ENCODE measurements around the gene FUT4. TPM values are rescaled to one million over a fixed set of nuclear protein-coding genes. Genes with fewer than 3 reads are reported as not detected.
A peak's percentile ranks its signal among the peaks of the same experiment; 100 is the strongest.

Gene FUT4
- total RNA-seq, 4 donors from 2014 or later: 14.9 to 39.0 (median 22.4) TPM

- no peak for DNase-seq
- Histone ChIP-seq H3K4me3 (no peak overlapping the region), H3K4me1 (peaks cover 0 to 12% (median 4%) of the 10 kb centered on the region in 4 donors), H3K27me3 (no peaks in the 10 kb centered on the region), H3K36me3 (no peaks in the 10 kb centered on the region), H3K27ac (no peak overlapping the region), H3K9me3 (no peaks in the 10 kb centered on the region)
- intact Hi-C loops (cut with DNase I; ENCODE audit: low total_unique reads): loop anchor here (5.0 kb wide), 1 partner anchor 44 kb away; no protein-coding TSS in a partner anchor
- 55 to 72% methylated on average over 3 to 4 of the region's 4 CpGs for WGBS, 2 donors (ENCODE audit: low coverage in 1 of 2)
- no peak for TF ChIP-seq POLR2A (IDR thresholded peaks at IDR 0.05)
- TF ChIP-seq CTCF (IDR thresholded peaks at IDR 0.05): no peak
- no peak for TF ChIP-seq EP300 (IDR thresholded peaks at IDR 0.05; ENCODE audit: low read depth)
- TF ChIP-seq POLR2AphosphoS5 (IDR thresholded peaks at IDR 0.05): no peak
- in situ Hi-C loops (cut with MboI; ENCODE audit: low pct_ligation_motif_present in 1 of 4, low pct_unique_long_range_greater_than_20kb in 1 of 4, low sequenced_read_pairs in 3 of 4): loop anchor here in 1 of 4 donors (25.0 kb wide), 1 partner anchor 631 kb away; no protein-coding TSS in a partner anchor
Measured at GRCh38 chr11:94518300-94518699, 25.4 kb upstream of the FUT4 start.

- in situ Hi-C loops (cut with MboI; ENCODE audit: low pct_ligation_motif_present in 1 of 4, low pct_unique_long_range_greater_than_20kb in 1 of 4, low sequenced_read_pairs in 3 of 4): loop anchor here in 2 of 4 donors (10.0 to 25.0 kb wide), 3 partner anchors 75 to 632 kb away; no protein-coding TSS in a partner anchor
- no peaks in the 10 kb centered on the region for H3K27me3 ChIP-seq
- intact Hi-C loops (cut with DNase I; ENCODE audit: low total_unique reads): loop anchor here (5.0 kb wide), 1 partner anchor 43 kb away; no protein-coding TSS in a partner anchor
Measured at GRCh38 chr11:94519478-94520084, 24.1 kb upstream of the FUT4 start.

GRCh38 chr11:94521684-94522083, 22.0 kb upstream of the FUT4 start:
- no peak overlapping the region for H3K4me3 ChIP-seq
- 38 to 61% methylated on average over 1 to 5 of the region's 5 CpGs for WGBS, 2 donors (ENCODE audit: low coverage in 1 of 2)
- H3K9me3 ChIP-seq: no peaks in the 10 kb centered on the region
- in situ Hi-C loops (cut with MboI; ENCODE audit: low pct_ligation_motif_present in 1 of 4, low pct_unique_long_range_greater_than_20kb in 1 of 4, low sequenced_read_pairs in 3 of 4) (loop anchor here in 2 of 4 donors (10.0 to 25.0 kb wide), 3 partner anchors 73 to 634 kb away; no protein-coding TSS in a partner anchor), intact Hi-C loops (cut with DNase I; ENCODE audit: low total_unique reads) (no loop called here)
- TF ChIP-seq POLR2A (IDR thresholded peaks at IDR 0.05) (no peak), EP300 (IDR thresholded peaks at IDR 0.05; ENCODE audit: low read depth) (no peak), CTCF (IDR thresholded peaks at IDR 0.05) (peak; percentile 21 to 62 (median 42)), POLR2AphosphoS5 (IDR thresholded peaks at IDR 0.05) (no peak)
- H3K27ac ChIP-seq: no peak overlapping the region
- H3K27me3 ChIP-seq: no peaks in the 10 kb centered on the region
- no peak for DNase-seq
- peaks cover 0 to 21% (median 10%) of the 10 kb centered on the region in 4 donors for H3K4me1 ChIP-seq
- no peaks in the 10 kb centered on the region for H3K36me3 ChIP-seq

More at GRCh38 chr11:94519478-94520084, 24.1 kb upstream of the FUT4 start:
- H3K4me3 ChIP-seq: no peak overlapping the region
- H3K4me1 ChIP-seq: peaks cover 0 to 7% (median 2%) of the 10 kb centered on the region in 4 donors
- WGBS, 2 donors (ENCODE audit: low coverage in 1 of 2): 11 to 20% methylated on average over 5 of the region's 5 CpGs
- peak; percentile 55 to 78 (median 71) for TF ChIP-seq CTCF (IDR thresholded peaks at IDR 0.05)
- no peak for TF ChIP-seq POLR2A (IDR thresholded peaks at IDR 0.05)
- no peak for DNase-seq
- no peak overlapping the region for H3K27ac ChIP-seq
- H3K9me3 ChIP-seq: no peaks in the 10 kb centered on the region
- H3K36me3 ChIP-seq: no peaks in the 10 kb centered on the region

GRCh38 chr11:94524341-94524740, 19.4 kb upstream of the FUT4 start:
- in situ Hi-C loops (cut with MboI; ENCODE audit: low pct_ligation_motif_present in 1 of 4, low pct_unique_long_range_greater_than_20kb in 1 of 4, low sequenced_read_pairs in 3 of 4): loop anchor here in 2 of 4 donors (10.0 to 25.0 kb wide), 3 partner anchors 70 to 637 kb away; no protein-coding TSS in a partner anchor
- Histone ChIP-seq H3K27ac (no peak overlapping the region), H3K4me1 (peaks cover 0 to 20% (median 10%) of the 10 kb centered on the region in 4 donors), H3K36me3 (no peaks in the 10 kb centered on the region), H3K4me3 (no peak overlapping the region), H3K27me3 (no peaks in the 10 kb centered on the region), H3K9me3 (no peaks in the 10 kb centered on the region)
- intact Hi-C loops (cut with DNase I; ENCODE audit: low total_unique reads): no loop called here
- no peak for TF ChIP-seq CTCF (IDR thresholded peaks at IDR 0.05)
- TF ChIP-seq POLR2AphosphoS5 (IDR thresholded peaks at IDR 0.05): no peak
- TF ChIP-seq POLR2A (IDR thresholded peaks at IDR 0.05): no peak
- TF ChIP-seq EP300 (IDR thresholded peaks at IDR 0.05; ENCODE audit: low read depth): no peak
- no peak for DNase-seq
- 91 to 100% methylated on average over 1 of the region's 1 CpG for WGBS, 2 donors (ENCODE audit: low coverage in 1 of 2)

Data from transverse colon (tissue), 4 donors.